Cardiac septum (tissue), 1 donor: ENCODE results near the gene CD8B2. TPM values are rescaled to one million over a fixed set of nuclear protein-coding genes. Genes with fewer than 3 reads are reported as not detected.

Experiments used
- total RNA-seq: library from RNA; stranded (reverse); fragmentation: NEBNext Ultra II Directional; extraction: Animal tissue kit (Norgen Biotek cat#: 25700); gene quantifications from one replicate; pipeline ENCODE4 v1.2.1, GENCODE V29; 2021
- donor health status: DM: no; HTN: no; CAD: no.

Gene CD8B2
- total RNA-seq, 1 donor from 2014 or later, result not detected

Other genes with a start within 250 kb of the CD8B2 start
- 0.08 TPM for gene RGPD3, start 19.0 kb upstream of the CD8B2 start, total RNA-seq